Measurements from ENCODE around the gene ADD1. TPM values are rescaled to one million over a fixed set of nuclear protein-coding genes. Genes with fewer than 3 reads are reported as not detected.

Gene ADD1
- polyA plus RNA-seq, 4 donors: 158 to 262 (median 177) TPM

DNA sequence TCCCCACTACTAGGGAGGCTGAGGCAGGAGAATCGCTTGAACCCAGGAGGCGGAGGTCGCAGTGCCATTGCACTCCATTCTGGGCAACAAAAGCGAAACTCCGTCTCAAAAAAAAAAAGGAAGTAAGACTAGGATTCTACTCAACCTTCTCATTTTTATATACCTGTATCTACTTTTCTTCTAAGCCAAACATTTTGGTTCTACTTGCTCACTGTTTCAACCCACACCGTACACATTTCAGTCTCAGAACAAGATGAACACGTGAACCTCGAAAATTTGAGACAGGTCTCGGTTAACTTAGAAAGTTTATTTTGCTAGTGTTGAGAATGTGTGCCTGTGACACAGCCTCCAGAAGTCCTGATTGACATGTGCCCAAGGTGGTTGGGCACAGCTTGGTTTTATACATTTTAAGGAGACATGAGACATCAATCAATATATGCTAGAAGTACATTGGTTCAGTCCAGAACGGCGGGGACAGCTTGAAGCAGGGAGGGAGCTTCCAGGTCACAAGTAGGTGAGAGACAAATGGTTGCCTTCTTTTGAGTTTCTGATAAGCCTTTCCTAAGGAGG lies 3.7 kb downstream of the ADD1 start:
- H3K4me1 ChIP-seq (ENCODE audit: control insufficient read depth in 3 of 3, insufficient read depth in 2 of 3, low read depth in 1 of 3, low read length in 2 of 3): peaks cover 5 to 21% (median 8%) of the 10 kb centered on the region in 3 donors
- H3K27me3 ChIP-seq (ENCODE audit: control insufficient read depth in 3 of 3, insufficient read depth in 3 of 3, low read length in 3 of 3): no peaks in the 10 kb centered on the region
- WGBS, 3 donors: 81 to 83% (median 83%) methylated on average over 11 of the region's 11 CpGs
- H3K36me3 ChIP-seq (ENCODE audit: control insufficient read depth in 3 of 3, insufficient read depth in 2 of 3, low read depth in 1 of 3, low read length in 3 of 3): no peaks in the 10 kb centered on the region
- DNase-seq: no peak
- H3K9me3 ChIP-seq (ENCODE audit: control insufficient read depth in 2 of 2, insufficient read depth in 1 of 2, low read depth in 1 of 2, low read length in 1 of 2): no peaks in the 10 kb centered on the region
- no peak overlapping the region for H3K4me3 ChIP-seq (ENCODE audit: low read depth in 1 of 3, low read length in 3 of 3)
- H3K27ac ChIP-seq (ENCODE audit: low read depth in 1 of 3, low read length in 2 of 3): peak overlapping the region in 2 of 3 donors; percentile 2 to 48
- FAIRE-seq: no peak

DNA sequence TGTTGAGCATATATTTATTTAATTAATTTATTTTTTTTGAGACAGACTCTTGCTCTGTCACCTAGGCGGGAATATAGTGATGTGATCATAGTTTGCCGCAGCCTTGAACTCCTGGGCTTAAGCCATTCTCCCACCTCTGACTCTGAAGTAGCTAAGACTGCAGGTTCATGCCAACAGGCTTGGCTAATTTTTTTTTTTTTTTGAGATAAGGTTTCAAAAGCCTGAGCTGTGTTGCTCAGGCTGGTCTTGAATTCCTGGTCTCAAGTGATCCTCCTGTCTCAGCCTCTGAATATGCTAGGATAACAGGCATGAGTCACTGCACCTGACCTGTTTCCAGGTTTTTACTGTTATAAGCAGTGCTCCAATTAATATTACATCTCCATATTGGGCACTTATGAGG lies 4.8 kb downstream of the ADD1 start:
- H3K36me3 ChIP-seq (ENCODE audit: control insufficient read depth in 3 of 3, insufficient read depth in 2 of 3, low read depth in 1 of 3, low read length in 3 of 3): peaks cover 0 to 5% (median 0%) of the 10 kb centered on the region in 3 donors
- peaks cover 5 to 23% (median 11%) of the 10 kb centered on the region in 3 donors for H3K4me1 ChIP-seq (ENCODE audit: control insufficient read depth in 3 of 3, insufficient read depth in 2 of 3, low read depth in 1 of 3, low read length in 2 of 3)
- no peak overlapping the region for H3K4me3 ChIP-seq (ENCODE audit: low read depth in 1 of 3, low read length in 3 of 3)
- FAIRE-seq (no peak), DNase-seq (peak; percentile 38 to 67)
- 26 to 79% (median 41%) methylated on average over 2 of the region's 2 CpGs for WGBS, 3 donors
- H3K9me3 ChIP-seq (ENCODE audit: control insufficient read depth in 2 of 2, insufficient read depth in 1 of 2, low read depth in 1 of 2, low read length in 1 of 2): no peaks in the 10 kb centered on the region
- peak overlapping the region; percentile 27 to 70 (median 32) for H3K27ac ChIP-seq (ENCODE audit: low read depth in 1 of 3, low read length in 2 of 3)
- no peaks in the 10 kb centered on the region for H3K27me3 ChIP-seq (ENCODE audit: control insufficient read depth in 3 of 3, insufficient read depth in 3 of 3, low read length in 3 of 3)

DNA sequence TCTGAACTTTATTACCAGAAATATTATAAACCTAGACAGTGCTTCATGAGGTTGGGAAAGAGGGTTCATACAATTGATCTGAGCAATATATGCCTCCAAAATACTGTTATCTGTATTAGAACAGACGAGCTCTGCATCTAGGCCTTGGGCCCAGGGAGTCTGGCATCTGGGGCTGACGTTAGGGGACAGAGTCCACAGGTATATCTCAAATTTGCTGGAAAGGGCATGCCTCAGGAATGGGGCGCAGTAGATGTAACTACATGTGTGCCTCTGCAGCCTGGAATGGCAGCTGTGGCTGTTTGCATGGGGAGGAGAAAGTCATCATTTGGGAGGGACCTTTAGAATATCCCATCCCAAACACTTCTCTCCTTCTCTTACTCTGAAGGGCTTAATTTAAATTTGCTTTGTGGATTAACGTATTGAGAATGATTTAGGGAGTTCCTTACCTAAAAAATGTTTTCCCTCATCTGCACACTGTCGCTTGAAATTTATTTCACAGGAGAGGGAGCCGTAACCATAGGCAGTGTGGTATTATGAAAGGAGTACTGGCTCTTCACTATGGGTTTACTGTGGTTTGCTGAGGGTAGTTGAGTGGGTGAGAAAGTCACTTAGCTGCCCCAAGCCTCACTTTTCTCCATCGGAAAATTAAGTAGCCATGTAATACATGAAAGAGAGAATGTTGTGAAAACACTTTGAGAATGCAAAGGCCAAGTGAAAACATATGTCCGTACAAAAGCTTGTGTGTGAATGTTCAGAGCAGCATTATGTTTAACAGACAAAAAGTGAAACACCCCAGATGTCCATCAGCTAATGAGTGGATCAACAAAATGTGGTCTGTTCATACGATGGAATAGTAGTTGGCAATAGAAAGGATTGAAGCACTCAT lies 5.9 kb downstream of the ADD1 start:
- H3K4me3 ChIP-seq (ENCODE audit: low read depth in 1 of 3, low read length in 3 of 3): no peak overlapping the region
- 11 to 39% (median 35%) methylated on average over 9 of the region's 9 CpGs for WGBS, 3 donors
- no peak for FAIRE-seq

DNA sequence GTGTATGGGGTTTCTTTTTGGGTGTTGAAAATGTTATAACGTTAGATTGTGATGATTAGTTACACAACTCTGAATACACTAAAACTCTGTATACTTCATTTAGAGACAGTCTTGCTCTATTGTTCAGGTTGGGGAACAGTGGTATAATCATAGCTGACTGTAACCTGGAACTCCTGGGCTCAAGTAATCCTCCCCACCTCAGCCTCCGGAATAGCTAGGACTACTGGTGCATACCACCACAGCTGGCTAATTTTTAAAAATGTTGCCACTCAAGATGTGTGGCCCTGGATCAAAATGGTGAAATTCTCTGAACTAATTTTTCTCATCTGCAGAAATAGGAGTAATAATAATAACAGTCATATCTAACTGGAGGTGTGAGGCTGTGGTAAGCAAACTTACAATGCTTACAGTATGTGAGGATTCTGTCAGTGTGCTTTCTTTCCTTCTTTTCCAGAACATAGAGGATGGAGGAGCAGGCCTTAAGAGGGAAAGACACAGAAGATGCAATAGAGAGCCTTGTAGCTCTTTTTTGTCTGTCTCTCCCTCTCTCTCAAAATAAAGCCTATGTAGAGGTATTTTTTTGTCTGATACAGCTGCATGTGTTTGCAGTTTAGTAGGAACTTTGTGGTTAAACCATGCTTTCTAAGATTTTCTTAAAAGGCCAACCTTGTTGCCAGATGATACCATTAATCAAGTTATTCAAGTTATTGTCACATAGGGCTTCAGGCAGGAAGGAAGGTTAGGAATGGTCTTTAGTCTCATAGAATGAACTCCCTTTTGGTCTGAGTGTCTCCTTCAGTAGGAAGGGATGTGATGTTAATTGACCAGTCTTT lies 7.5 kb downstream of the ADD1 start:
- H3K4me3 ChIP-seq (ENCODE audit: low read depth in 1 of 3, low read length in 3 of 3): no peak overlapping the region
- peaks cover 3 to 21% (median 3%) of the 10 kb centered on the region in 3 donors for H3K36me3 ChIP-seq (ENCODE audit: control insufficient read depth in 3 of 3, insufficient read depth in 2 of 3, low read depth in 1 of 3, low read length in 3 of 3)
- no peak for FAIRE-seq
- no peaks in the 10 kb centered on the region for H3K9me3 ChIP-seq (ENCODE audit: control insufficient read depth in 2 of 2, insufficient read depth in 1 of 2, low read depth in 1 of 2, low read length in 1 of 2)
- peak overlapping the region in 1 of 3 donors; percentile 36 for H3K27ac ChIP-seq (ENCODE audit: low read depth in 1 of 3, low read length in 2 of 3)
- no peak for DNase-seq
- peaks cover 5 to 23% (median 11%) of the 10 kb centered on the region in 3 donors for H3K4me1 ChIP-seq (ENCODE audit: control insufficient read depth in 3 of 3, insufficient read depth in 2 of 3, low read depth in 1 of 3, low read length in 2 of 3)
- H3K27me3 ChIP-seq (ENCODE audit: control insufficient read depth in 3 of 3, insufficient read depth in 3 of 3, low read length in 3 of 3): no peaks in the 10 kb centered on the region
- WGBS, 3 donors: 52 to 60% (median 55%) methylated on average over 2 of the region's 2 CpGs

More for the DNA sequence above, 5.9 kb downstream of the ADD1 start:
- peak; percentile 82 to 93 for DNase-seq
- Histone ChIP-seq H3K4me1 (ENCODE audit: control insufficient read depth in 3 of 3, insufficient read depth in 2 of 3, low read depth in 1 of 3, low read length in 2 of 3) (peaks cover 5 to 23% (median 11%) of the 10 kb centered on the region in 3 donors), H3K36me3 (ENCODE audit: control insufficient read depth in 3 of 3, insufficient read depth in 2 of 3, low read depth in 1 of 3, low read length in 3 of 3) (peaks cover 0 to 12% (median 3%) of the 10 kb centered on the region in 3 donors), H3K9me3 (ENCODE audit: control insufficient read depth in 2 of 2, insufficient read depth in 1 of 2, low read depth in 1 of 2, low read length in 1 of 2) (no peaks in the 10 kb centered on the region), H3K27me3 (ENCODE audit: control insufficient read depth in 3 of 3, insufficient read depth in 3 of 3, low read length in 3 of 3) (no peaks in the 10 kb centered on the region), H3K27ac (ENCODE audit: low read depth in 1 of 3, low read length in 2 of 3) (peak overlapping the region; percentile 58 to 70 (median 67))

DNA sequence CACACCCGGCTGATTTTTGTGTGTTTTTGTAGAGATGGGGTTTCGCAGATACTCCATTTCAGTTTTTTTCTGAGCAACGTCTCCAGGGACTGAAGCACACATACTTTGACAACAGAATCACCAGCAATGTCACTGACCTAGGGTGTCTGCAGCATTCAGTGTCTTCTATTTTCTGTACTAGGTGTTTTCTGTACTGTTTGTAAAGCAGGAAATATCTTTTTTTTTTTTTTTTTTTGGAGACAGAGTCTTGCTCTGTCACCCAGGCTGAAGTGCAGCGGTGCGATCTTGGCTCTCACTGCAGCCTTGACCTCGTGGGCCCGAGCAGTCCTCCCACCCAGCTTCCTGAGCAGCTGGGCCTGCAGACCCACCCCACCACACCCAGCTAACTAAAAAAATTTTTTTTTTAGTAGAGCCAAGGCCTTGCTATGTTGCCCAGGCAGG lies 8.9 kb downstream of the ADD1 start:
- WGBS, 3 donors: 13 to 17% (median 15%) methylated on average over 7 of the region's 7 CpGs
- DNase-seq: peak in 1 of 2 donors; percentile 58
- no peak for FAIRE-seq

DNA sequence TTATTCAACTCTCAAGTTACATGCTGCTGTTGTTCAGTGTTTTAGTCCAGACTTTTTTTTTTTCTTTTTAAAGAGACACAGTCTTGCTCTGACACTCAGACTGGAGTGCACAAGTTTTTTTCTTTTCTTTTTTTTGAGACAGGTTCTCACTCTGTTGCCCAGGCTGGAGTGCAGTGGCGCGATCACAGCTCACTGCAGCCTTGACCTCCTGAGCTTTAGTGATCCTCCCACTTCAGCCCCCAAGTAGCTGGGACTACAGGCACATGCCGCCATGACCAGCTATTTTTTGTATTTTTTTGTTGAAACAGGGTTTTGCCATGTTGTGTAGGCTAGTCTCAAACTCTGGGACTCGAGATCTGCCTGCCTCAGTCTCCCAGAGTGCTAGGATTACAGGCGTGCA lies 11.9 kb downstream of the ADD1 start:
- 93 to 97% (median 94%) methylated on average over 5 of the region's 5 CpGs for WGBS, 3 donors
- DNase-seq: no peak
- no peaks in the 10 kb centered on the region for H3K27me3 ChIP-seq (ENCODE audit: control insufficient read depth in 3 of 3, insufficient read depth in 3 of 3, low read length in 3 of 3)
- H3K36me3 ChIP-seq (ENCODE audit: control insufficient read depth in 3 of 3, insufficient read depth in 2 of 3, low read depth in 1 of 3, low read length in 3 of 3): peaks cover 3 to 26% (median 3%) of the 10 kb centered on the region in 3 donors
- peak overlapping the region in 1 of 3 donors; percentile 31 for H3K27ac ChIP-seq (ENCODE audit: low read depth in 1 of 3, low read length in 2 of 3)
- no peaks in the 10 kb centered on the region for H3K9me3 ChIP-seq (ENCODE audit: control insufficient read depth in 2 of 2, insufficient read depth in 1 of 2, low read depth in 1 of 2, low read length in 1 of 2)
- H3K4me3 ChIP-seq (ENCODE audit: low read depth in 1 of 3, low read length in 3 of 3): no peak overlapping the region
- FAIRE-seq: no peak
- peaks cover 9 to 19% (median 17%) of the 10 kb centered on the region in 3 donors for H3K4me1 ChIP-seq (ENCODE audit: control insufficient read depth in 3 of 3, insufficient read depth in 2 of 3, low read depth in 1 of 3, low read length in 2 of 3)

More for the DNA sequence above, 8.9 kb downstream of the ADD1 start:
- H3K4me3 ChIP-seq (ENCODE audit: low read depth in 1 of 3, low read length in 3 of 3): no peak overlapping the region
- no peaks in the 10 kb centered on the region for H3K27me3 ChIP-seq (ENCODE audit: control insufficient read depth in 3 of 3, insufficient read depth in 3 of 3, low read length in 3 of 3)
- H3K4me1 ChIP-seq (ENCODE audit: control insufficient read depth in 3 of 3, insufficient read depth in 2 of 3, low read depth in 1 of 3, low read length in 2 of 3): peaks cover 6 to 23% (median 6%) of the 10 kb centered on the region in 3 donors
- H3K36me3 ChIP-seq (ENCODE audit: control insufficient read depth in 3 of 3, insufficient read depth in 2 of 3, low read depth in 1 of 3, low read length in 3 of 3): peaks cover 3 to 25% (median 3%) of the 10 kb centered on the region in 3 donors
- no peaks in the 10 kb centered on the region for H3K9me3 ChIP-seq (ENCODE audit: control insufficient read depth in 2 of 2, insufficient read depth in 1 of 2, low read depth in 1 of 2, low read length in 1 of 2)
- peak overlapping the region in 1 of 3 donors; percentile 49 for H3K27ac ChIP-seq (ENCODE audit: low read depth in 1 of 3, low read length in 2 of 3)

DNA sequence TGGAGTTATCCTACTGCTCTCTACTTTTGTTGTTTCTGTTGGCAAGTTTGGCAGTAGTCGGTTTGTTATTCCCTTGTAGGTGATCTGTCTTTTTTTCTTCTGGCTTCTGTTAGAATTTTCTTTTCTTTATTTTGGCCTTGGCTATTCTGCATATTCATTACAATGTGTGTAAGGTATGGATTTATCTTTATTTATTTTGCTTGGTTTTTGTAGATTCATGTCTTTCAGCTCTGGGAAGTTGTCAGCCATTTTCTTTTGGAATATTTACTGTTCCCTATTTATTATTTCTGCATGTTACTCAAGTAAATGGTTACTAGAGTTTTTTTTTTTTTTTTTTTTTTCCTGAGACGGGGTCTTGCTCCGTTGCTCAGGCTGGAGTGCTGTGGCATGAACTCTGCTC lies 12.6 kb downstream of the ADD1 start:
- 95 to 100% (median 98%) methylated on average over 3 of the region's 3 CpGs for WGBS, 3 donors

More for the DNA sequence above, 12.6 kb downstream of the ADD1 start:
- H3K4me1 ChIP-seq (ENCODE audit: control insufficient read depth in 3 of 3, insufficient read depth in 2 of 3, low read depth in 1 of 3, low read length in 2 of 3): peaks cover 15 to 23% (median 23%) of the 10 kb centered on the region in 3 donors
- peaks cover 3 to 26% (median 3%) of the 10 kb centered on the region in 3 donors for H3K36me3 ChIP-seq (ENCODE audit: control insufficient read depth in 3 of 3, insufficient read depth in 2 of 3, low read depth in 1 of 3, low read length in 3 of 3)
- DNase-seq (no peak), FAIRE-seq (no peak)
- H3K4me3 ChIP-seq (ENCODE audit: low read depth in 1 of 3, low read length in 3 of 3): no peak overlapping the region
- no peaks in the 10 kb centered on the region for H3K27me3 ChIP-seq (ENCODE audit: control insufficient read depth in 3 of 3, insufficient read depth in 3 of 3, low read length in 3 of 3)
- H3K9me3 ChIP-seq (ENCODE audit: control insufficient read depth in 2 of 2, insufficient read depth in 1 of 2, low read depth in 1 of 2, low read length in 1 of 2): no peaks in the 10 kb centered on the region
- H3K27ac ChIP-seq (ENCODE audit: low read depth in 1 of 3, low read length in 2 of 3): no peak overlapping the region
